GM06990 (cell line): ENCODE results near the gene SGCE.

Experiments used
- DNase-seq: peaks from one replicate; pipeline ENCODE4 v3.0.0-alpha.2; 2011; ENCODE audit not compliant: insufficient read length; ENCODE audit errors: extremely low read depth
- H3K27me3 ChIP-seq: replicated peaks from 2 replicates; pipeline ENCODE4 v1.6.0; 2011; ENCODE audit warnings: low read length; ENCODE audit not compliant: control insufficient read depth, insufficient read depth
- H3K36me3 ChIP-seq: 2 replicates; pipeline ENCODE4 v1.5.1; 2011; ENCODE audit warnings: low read length; ENCODE audit not compliant: control insufficient read depth, insufficient read depth
- H3K4me3 ChIP-seq: replicated peaks from 2 replicates; pipeline ENCODE4 v1.5.1; 2011; ENCODE audit warnings: low read depth, mild to moderate bottlenecking, control low read depth, low read length
- TF ChIP-seq, protein P1 (sequence below): IDR thresholded peaks from 2 replicates; pipeline ENCODE4 v1.5.1; 2011; ENCODE audit warnings: low read length, control low read depth, mild to moderate bottlenecking, inconsistent platforms; ENCODE audit not compliant: insufficient read depth, poor library complexity, severe bottlenecking

SGCE gene

DNA sequence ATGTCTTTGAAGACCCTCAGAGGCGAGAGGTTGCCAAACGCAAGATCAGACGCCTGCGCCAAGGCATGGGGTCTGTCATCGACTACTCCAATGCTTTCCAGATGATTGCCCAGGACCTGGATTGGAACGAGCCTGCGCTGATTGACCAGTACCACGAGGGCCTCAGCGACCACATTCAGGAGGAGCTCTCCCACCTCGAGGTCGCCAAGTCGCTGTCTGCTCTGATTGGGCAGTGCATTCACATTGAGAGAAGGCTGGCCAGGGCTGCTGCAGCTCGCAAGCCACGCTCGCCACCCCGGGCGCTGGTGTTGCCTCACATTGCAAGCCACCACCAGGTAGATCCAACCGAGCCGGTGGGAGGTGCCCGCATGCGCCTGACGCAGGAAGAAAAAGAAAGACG, 8.1 kb upstream of the SGCE start:
- TF ChIP-seq, protein P1, sequence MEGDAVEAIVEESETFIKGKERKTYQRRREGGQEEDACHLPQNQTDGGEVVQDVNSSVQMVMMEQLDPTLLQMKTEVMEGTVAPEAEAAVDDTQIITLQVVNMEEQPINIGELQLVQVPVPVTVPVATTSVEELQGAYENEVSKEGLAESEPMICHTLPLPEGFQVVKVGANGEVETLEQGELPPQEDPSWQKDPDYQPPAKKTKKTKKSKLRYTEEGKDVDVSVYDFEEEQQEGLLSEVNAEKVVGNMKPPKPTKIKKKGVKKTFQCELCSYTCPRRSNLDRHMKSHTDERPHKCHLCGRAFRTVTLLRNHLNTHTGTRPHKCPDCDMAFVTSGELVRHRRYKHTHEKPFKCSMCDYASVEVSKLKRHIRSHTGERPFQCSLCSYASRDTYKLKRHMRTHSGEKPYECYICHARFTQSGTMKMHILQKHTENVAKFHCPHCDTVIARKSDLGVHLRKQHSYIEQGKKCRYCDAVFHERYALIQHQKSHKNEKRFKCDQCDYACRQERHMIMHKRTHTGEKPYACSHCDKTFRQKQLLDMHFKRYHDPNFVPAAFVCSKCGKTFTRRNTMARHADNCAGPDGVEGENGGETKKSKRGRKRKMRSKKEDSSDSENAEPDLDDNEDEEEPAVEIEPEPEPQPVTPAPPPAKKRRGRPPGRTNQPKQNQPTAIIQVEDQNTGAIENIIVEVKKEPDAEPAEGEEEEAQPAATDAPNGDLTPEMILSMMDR: no peak
- H3K4me3 ChIP-seq: no peak overlapping the region
- H3K27me3 ChIP-seq: no peaks in the 10 kb centered on the region
- H3K36me3 ChIP-seq: no peaks in the 10 kb centered on the region
- no peak for DNase-seq

DNA sequence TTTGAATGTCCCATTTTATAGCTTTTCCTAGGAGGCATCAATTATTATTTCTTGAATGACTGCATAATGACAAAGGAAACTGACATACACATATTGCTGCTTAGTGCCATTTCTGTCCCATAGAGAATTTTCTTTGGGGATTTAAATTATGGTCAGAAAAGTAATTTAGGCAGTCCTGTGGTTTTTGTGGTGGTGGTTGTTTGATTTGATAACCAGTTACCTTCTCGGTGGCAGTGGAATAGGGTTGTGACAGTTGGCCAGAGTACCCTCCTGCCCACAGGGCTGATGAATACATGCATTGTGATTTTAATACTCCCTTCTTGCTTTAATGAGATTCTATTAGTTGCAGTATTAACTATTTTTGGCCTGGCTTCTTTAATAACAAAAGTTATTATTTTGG, 6.6 kb upstream of the SGCE start:
- TF ChIP-seq, protein P1: no peak
- Histone ChIP-seq H3K27me3 (no peaks in the 10 kb centered on the region), H3K36me3 (no peaks in the 10 kb centered on the region), H3K4me3 (no peak overlapping the region)
- no peak for DNase-seq

DNA sequence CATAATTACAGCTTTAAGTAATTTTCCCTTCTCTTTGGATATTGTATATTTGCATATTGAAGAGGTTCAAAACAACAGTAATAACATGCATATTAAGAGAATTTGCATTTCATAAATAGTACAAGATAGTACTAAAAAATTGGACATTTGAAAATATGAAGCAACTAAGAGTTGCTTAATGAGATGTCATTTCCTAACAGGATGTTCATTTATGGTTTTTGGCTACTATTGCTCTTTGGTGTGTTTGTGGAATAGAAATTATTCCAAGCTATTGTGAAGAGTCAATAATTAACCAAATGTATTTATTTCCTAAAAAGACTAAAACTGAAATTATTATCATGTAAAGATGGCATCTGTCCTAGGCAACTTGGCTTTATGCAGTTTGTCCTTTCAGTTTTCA, 4.1 kb upstream of the SGCE start:
- Histone ChIP-seq H3K27me3 (no peaks in the 10 kb centered on the region), H3K36me3 (no peaks in the 10 kb centered on the region), H3K4me3 (no peak overlapping the region)
- TF ChIP-seq, protein P1: no peak
- DNase-seq: no peak

DNA sequence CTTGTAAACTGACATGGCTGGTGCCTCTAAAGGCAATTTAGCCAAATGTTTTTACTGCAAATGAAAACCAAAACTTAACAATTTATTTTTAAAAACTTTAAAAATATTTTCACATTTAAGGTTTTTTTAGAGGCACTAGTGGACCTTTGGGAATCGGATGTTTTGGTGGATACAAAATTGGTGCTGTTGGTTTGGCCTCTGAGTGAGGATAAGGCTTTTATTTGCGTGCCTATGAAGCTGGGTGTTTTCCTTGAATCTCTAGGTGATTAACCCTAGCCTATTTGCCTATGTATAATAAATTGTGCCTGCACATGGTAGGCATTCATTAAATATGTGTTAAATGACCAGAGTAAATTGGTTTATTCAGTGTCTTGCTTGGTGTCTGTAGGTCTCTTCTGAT, 2.9 kb upstream of the SGCE start:
- Histone ChIP-seq H3K4me3 (peak overlapping the region; percentile 35), H3K27me3 (no peaks in the 10 kb centered on the region), H3K36me3 (no peaks in the 10 kb centered on the region)
- TF ChIP-seq, protein P1: no peak
- no peak for DNase-seq

DNA sequence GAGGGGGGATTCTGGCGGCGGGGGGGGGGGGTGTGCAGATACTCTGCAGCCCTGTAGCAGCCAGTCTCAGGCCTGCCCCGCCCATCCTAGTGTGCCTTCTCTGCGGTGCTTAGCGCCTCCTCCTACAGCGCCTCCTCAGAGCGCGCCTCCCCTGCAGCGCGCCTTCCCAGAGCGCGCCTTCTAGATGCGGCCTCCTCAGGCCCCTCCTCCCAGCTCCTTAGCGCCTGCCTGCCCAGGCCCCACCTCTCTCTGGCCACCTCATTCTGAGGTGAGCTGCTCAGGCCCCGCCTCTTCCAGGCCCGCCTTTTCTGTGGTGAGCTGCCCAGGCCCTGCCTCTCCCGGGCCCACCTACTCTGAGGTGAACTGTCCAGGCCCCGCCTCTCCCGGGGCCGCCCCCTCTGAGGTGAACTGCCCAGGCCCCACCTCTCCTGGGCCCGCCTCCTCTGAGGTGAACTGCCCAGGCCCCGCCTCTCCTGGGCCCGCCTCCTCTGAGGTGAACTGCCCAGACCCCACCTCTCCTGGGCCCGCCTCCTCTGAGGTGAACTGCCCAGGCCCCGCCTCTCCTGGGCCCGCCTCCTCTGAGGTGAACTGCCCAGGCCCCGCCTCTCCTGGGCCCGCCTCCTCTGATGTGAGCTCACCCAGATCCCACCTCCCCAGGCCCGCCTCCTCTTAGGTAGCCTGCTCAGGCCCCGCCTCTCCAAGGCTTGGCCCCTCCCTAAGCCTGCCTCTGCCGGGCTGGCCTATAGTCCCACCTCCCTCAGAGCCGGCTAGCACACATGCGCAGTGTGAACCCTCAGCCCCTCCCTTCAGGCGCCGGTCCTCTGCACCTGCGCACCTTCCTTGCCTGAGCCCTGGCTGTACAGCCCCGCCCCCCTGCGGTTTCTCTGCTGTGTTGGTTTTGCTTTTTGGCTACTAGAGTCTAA, 2.1 kb upstream of the SGCE start:
- TF ChIP-seq, protein P1: no peak
- Histone ChIP-seq H3K27me3 (no peaks in the 10 kb centered on the region), H3K4me3 (peak overlapping the region; percentile 65), H3K36me3 (no peaks in the 10 kb centered on the region)
- DNase-seq: peak; percentile 92
